Fibroblast of the aortic adventitia (primary cell): ENCODE measurements around the gene CKB. TPM values are rescaled to one million over a fixed set of nuclear protein-coding genes. Genes with fewer than 3 reads are reported as not detected.

ENCODE experiments used
- DNase-seq: peaks from one replicate; pipeline ENCODE4 v3.0.0-alpha.2; 2010; ENCODE audit warnings: low read depth
- H3K4me3 ChIP-seq: 2 replicates; pipeline ENCODE4 v1.5.1; 2011; ENCODE audit warnings: low read depth, mild to moderate bottlenecking, control low read depth, low read length, moderate library complexity
- total RNA-seq: library from RNA; depleted of rRNA; stranded (reverse); fragments of >200 nt; gene quantifications from 2 replicates; pipeline ENCODE4 v1.2.3, GENCODE V29; 2012; ENCODE audit warnings: low replicate concordance
- TF ChIP-seq, protein P1 (sequence below): IDR thresholded peaks from 2 replicates; pipeline ENCODE4 v1.5.1; 2011; ENCODE audit warnings: mild to moderate bottlenecking, low read length, control low read depth, inconsistent platforms; ENCODE audit not compliant: insufficient read depth

CKB gene
- total RNA-seq, 1 donor, result 17.6 TPM

DNA sequence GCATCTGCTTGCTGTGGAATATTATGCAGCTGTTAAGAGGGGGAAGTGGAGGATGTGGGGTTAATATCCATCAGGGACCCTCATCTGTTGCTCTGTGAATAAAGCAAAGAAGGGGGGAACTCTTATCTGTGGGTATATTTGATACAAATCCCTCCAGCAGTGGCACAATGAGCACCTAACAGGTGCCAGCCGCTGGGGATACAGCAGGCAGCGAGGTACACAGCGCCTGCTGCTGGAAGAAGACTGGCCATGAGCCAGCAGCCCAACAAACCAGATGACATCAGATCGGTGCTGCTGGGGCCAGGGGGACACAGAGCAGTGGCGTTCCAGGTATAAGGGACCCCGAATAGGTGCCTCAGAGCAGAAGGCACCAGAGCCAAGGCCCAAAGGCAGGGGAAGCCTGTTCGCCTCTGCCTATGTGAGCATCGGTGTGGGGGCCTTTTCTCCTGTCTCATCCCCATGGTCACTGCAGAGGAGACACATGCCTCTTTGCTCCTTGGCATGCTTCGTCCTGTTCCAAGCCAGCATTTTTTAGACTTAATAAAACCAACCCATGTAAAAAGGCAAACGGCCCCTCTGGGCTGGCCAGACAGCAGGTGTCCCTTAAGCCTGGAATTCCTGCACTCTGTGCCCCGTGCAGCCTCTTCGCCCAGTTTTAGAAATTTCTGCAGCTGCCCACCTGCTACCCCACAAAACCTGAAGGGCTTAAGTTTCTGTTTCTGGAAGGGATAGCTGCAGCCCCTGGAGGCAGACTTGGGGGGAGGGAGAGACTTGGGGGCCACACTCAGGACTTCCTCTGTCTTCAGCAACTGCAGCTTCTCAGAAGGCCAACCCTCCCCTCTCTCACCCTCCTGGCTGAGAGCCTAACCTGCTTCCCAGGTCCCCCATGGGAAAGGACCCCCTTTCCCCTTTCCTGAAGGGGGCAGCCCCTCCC lies 1.6 kb upstream of the CKB start:
- no peak for DNase-seq
- TF ChIP-seq, protein P1, sequence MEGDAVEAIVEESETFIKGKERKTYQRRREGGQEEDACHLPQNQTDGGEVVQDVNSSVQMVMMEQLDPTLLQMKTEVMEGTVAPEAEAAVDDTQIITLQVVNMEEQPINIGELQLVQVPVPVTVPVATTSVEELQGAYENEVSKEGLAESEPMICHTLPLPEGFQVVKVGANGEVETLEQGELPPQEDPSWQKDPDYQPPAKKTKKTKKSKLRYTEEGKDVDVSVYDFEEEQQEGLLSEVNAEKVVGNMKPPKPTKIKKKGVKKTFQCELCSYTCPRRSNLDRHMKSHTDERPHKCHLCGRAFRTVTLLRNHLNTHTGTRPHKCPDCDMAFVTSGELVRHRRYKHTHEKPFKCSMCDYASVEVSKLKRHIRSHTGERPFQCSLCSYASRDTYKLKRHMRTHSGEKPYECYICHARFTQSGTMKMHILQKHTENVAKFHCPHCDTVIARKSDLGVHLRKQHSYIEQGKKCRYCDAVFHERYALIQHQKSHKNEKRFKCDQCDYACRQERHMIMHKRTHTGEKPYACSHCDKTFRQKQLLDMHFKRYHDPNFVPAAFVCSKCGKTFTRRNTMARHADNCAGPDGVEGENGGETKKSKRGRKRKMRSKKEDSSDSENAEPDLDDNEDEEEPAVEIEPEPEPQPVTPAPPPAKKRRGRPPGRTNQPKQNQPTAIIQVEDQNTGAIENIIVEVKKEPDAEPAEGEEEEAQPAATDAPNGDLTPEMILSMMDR, result no peak
- no peak overlapping the region for H3K4me3 ChIP-seq

DNA sequence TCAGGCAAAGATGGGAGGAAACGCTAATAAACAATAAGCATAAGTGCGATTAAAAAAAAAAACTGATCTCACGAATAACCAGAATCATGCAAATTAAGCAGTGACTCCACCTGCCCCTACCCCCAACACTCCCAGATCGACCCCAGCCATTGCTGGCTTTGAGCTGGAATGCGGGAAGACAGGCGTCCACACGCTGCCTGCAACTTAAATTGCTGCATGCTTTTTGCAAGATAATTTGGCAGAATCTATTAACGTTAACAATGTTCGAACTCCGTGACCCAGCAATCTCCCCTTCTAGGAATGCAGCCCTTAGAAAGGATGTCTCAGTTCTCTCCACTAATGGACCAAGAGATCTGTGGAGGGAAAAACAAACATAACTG lies 935 bp upstream of the CKB start:
- TF ChIP-seq, protein P1, result no peak
- DNase-seq, result no peak
- no peak overlapping the region for H3K4me3 ChIP-seq

DNA sequence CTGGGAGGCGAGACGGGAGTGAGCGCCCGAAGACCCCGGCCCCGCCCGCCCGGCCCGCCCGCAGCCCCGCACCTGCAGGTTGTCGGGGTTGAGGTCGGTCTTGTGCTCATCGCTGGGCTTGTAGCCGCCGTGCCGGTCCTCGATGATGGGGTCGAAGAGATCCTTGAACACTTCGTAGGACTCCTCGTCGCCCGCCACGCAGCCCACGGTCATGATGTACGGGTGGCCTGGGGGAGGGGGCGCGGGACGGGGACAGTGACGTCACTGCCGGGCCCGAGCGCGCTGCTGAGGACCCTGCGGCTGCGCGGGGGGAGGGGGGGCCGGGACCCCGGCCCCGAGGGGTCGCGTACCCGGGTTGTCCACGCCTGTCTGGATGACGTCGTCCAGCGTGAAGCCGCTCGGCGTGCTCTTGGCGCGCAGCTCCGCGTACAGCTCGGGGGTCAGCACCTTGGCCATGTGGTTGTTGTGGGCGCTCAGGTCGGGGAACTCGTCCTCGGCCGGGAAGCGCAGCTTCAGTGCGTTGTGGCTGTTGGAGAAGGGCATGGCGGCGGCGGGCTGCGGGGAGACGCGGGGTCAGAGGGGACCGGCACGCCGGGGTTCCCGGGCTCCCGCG lies 573 bp downstream of the CKB start:
- no peak for DNase-seq
- TF ChIP-seq, protein P1, result no peak
- peak overlapping the region; percentile 60 for H3K4me3 ChIP-seq

DNA sequence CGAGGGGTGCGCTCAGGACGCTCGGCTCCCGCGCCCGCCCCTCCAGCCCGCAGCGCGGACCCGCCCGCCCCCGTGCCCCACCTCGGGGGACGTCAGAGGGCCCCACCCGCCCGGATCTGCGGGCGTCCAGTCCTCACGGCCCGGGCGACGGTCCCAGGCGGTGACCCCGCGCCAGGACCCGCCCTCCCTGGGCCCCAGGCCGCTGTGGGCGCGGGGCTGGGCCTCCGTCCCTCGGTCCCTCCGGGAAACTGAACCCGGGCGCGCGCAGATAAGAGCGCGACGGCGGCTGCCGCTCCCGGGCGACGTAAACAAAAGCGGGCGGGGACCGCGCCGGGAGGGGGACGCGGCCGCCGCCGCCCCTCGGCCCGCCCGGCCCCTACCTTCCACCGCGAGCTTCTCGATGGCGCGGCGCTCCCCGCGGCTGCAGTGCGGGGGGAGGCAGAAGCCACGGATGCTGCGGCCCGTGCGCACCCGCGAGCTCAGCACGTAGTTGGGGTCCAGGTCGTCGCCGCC lies 1.1 kb downstream of the CKB start:
- peak overlapping the region; percentile 60 for H3K4me3 ChIP-seq
- DNase-seq, result no peak
- TF ChIP-seq, protein P1, result no peak

DNA sequence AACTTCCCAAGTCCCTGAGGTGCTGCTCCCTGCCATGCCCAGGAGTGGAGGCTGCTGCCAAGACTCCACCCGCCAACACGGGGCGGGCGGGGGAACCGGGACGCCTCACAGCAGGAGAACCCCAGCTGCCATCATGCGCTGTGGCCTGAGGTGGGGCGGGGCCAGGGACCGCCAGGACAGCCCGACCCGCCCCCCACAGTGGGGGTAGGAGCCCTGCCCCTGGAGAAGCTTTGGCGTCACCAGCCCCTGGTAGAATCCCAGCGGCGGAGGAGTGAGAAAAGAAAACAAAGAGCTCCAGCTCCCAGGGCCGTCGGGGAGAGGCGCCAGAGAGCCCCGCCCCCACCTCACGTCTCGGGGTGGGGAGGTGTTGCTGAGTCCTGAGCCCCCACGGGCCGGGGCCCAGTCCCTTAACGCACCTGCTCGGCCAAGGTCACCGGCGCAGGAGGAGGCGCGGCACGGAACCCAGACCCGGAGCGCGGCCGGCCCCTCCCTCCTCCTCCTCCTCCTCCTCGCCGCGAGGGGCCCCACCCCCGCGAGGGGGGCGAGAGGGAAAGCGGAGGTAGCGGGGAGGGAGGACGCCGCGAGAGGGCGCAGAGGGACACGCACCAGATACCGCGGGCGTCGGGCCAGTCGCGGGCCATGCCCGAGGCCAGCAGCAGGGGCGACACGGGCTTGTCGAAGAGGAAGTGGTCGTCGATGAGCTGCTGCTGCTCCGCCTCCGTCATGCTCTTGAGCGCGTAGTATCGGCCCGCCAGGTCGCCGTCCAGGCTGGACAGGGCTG lies 1.8 kb downstream of the CKB start:
- TF ChIP-seq, protein P1, result peak; percentile 42
- peak overlapping the region; percentile 57 for H3K4me3 ChIP-seq
- peak; percentile 41 for DNase-seq

DNA sequence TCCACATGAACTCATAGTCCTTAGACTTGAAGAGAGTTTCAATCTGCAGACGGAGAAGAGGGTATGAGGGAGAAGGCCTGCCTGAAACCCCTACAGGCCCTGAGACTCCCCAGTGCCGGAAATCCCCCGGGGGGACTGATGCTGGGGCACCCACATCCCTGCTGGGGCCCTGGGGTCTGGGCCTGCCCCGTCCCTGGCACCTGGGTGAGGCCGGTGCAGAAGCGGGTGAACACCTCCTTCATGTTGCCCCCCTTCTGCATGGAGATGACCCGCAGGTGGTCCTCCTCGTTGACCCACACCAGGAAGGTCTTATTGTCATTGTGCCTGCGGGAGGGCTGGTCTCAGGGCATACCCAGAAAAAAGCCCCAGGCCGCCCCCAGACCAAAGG lies 2.4 kb downstream of the CKB start:
- DNase-seq, result no peak
- H3K4me3 ChIP-seq, result no peak overlapping the region
- TF ChIP-seq, protein P1, result no peak
